ENCODE measurements around the gene DRGX.

GRCh38 chr10:49322371-49323170 is 73.3 kb downstream of the DRGX start:
- TF ChIP-seq ZBTB1 (tag by site-specific recombination; IDR thresholded peaks at IDR 0.05) (no peak), ZSCAN16 (tag by site-specific recombination; IDR thresholded peaks at IDR 0.05) (no peak), ZFP3 (tag by site-specific recombination; IDR thresholded peaks at IDR 0.05; ENCODE audit: low read depth) (no peak), SCRT2 (tag by site-specific recombination; IDR thresholded peaks at IDR 0.05) (no peak), YY1 (tag by site-specific recombination; IDR thresholded peaks at IDR 0.05) (no peak), ZNF549 (tag by site-specific recombination; IDR thresholded peaks at IDR 0.05) (no peak), ZNF23 (tag by site-specific recombination; IDR thresholded peaks at IDR 0.05; ENCODE audit: borderline replicate concordance) (no peak)
- TF ChIP-seq, protein P1, sequence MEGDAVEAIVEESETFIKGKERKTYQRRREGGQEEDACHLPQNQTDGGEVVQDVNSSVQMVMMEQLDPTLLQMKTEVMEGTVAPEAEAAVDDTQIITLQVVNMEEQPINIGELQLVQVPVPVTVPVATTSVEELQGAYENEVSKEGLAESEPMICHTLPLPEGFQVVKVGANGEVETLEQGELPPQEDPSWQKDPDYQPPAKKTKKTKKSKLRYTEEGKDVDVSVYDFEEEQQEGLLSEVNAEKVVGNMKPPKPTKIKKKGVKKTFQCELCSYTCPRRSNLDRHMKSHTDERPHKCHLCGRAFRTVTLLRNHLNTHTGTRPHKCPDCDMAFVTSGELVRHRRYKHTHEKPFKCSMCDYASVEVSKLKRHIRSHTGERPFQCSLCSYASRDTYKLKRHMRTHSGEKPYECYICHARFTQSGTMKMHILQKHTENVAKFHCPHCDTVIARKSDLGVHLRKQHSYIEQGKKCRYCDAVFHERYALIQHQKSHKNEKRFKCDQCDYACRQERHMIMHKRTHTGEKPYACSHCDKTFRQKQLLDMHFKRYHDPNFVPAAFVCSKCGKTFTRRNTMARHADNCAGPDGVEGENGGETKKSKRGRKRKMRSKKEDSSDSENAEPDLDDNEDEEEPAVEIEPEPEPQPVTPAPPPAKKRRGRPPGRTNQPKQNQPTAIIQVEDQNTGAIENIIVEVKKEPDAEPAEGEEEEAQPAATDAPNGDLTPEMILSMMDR (tag by site-specific recombination; IDR thresholded peaks at IDR 0.05): no peak
- TF ChIP-seq, protein P2, sequence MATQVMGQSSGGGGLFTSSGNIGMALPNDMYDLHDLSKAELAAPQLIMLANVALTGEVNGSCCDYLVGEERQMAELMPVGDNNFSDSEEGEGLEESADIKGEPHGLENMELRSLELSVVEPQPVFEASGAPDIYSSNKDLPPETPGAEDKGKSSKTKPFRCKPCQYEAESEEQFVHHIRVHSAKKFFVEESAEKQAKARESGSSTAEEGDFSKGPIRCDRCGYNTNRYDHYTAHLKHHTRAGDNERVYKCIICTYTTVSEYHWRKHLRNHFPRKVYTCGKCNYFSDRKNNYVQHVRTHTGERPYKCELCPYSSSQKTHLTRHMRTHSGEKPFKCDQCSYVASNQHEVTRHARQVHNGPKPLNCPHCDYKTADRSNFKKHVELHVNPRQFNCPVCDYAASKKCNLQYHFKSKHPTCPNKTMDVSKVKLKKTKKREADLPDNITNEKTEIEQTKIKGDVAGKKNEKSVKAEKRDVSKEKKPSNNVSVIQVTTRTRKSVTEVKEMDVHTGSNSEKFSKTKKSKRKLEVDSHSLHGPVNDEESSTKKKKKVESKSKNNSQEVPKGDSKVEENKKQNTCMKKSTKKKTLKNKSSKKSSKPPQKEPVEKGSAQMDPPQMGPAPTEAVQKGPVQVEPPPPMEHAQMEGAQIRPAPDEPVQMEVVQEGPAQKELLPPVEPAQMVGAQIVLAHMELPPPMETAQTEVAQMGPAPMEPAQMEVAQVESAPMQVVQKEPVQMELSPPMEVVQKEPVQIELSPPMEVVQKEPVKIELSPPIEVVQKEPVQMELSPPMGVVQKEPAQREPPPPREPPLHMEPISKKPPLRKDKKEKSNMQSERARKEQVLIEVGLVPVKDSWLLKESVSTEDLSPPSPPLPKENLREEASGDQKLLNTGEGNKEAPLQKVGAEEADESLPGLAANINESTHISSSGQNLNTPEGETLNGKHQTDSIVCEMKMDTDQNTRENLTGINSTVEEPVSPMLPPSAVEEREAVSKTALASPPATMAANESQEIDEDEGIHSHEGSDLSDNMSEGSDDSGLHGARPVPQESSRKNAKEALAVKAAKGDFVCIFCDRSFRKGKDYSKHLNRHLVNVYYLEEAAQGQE (tag by site-specific recombination; IDR thresholded peaks at IDR 0.05): no peak

Data from HEK293 (cell line).